Ovary (tissue), 9 donors: Measurements from ENCODE around the gene DLG1. TPM values are rescaled to one million over a fixed set of nuclear protein-coding genes. Genes with fewer than 3 reads are reported as not detected.

Experiments used
- DNase-seq, 5 donors: peaks; one replicate each; pipeline ENCODE4 v3.0.0-alpha.2; 2019 to 2020
- H3K27ac ChIP-seq, 2 donors: fragments of 200-600 bp; one replicate each; pipeline versions ENCODE4 v1.5.1 to v1.8.0; 2019 to 2022
- H3K27me3 ChIP-seq: fragments of 200-600 bp; one replicate; pipeline ENCODE4 v1.8.0; 2022
- H3K36me3 ChIP-seq: fragments of 200-600 bp; sonication (generic); one replicate; pipeline ENCODE4 v1.5.1; 2019
- H3K4me1 ChIP-seq: one replicate; pipeline ENCODE4 v1.8.1; 2013; ENCODE audit warnings: mild to moderate bottlenecking, moderate library complexity; ENCODE audit not compliant: insufficient read depth
- H3K4me3 ChIP-seq: fragments of 200-600 bp; sonication (generic); one replicate; pipeline ENCODE4 v1.5.1; 2017
- H3K9me3 ChIP-seq, 2 donors: fragments of 200-600 bp in 1 of 2; sonication (generic) in 1 of 2; one replicate each; pipeline versions ENCODE4 v1.5.1 to v1.8.1; 2013 to 2019; ENCODE audit warnings: mild to moderate bottlenecking in 1 of 2, moderate library complexity in 1 of 2
- CTCF ChIP-seq, 3 donors: fragments of 450-650 bp in 2 of 3; fragments of 200-600 bp in 1 of 3; IDR thresholded peaks; one replicate each; pipeline versions ENCODE4 v1.5.1 to v1.8.0; 2016 to 2022; ENCODE audit warnings: antibody characterized with exemption in 3 of 3, mild to moderate bottlenecking in 1 of 3
- EP300 ChIP-seq: sonication (generic); formaldehyde crosslinking; IDR thresholded peaks from one replicate; pipeline ENCODE4 v1.6.1; 2017; ENCODE audit warnings: antibody characterized with exemption
- POLR2A ChIP-seq: fragments of 450-650 bp; IDR thresholded peaks from one replicate; pipeline ENCODE4 v1.6.1; 2017; ENCODE audit warnings: antibody characterized with exemption, mild to moderate bottlenecking, moderate library complexity
- WGBS, 3 donors: extraction: QIAGEN DNeasy Blood & Tissue Kit in 1 of 3; methylation state at CpG; one replicate each; pipeline versions ENCODE4 v1.1.5 to v1.1.7; 2013 to 2017; 5-methylcytosine and 5-hydroxymethylcytosine counted together
- intact Hi-C, 4 donors: fragments of 100-400 bp; cut with DNase I; formaldehyde crosslinking; loops; one replicate each; pipeline versions ENCODE4 v1.11.0 to v1.15.1; 2022 to 2023
- polyA plus RNA-seq, 2 donors: library from polyadenylated mRNA; stranded (reverse); fragments of 200-250 nt in 1 of 2; fragments of 350-450 nt in 1 of 2; fragmentation: Illumina TruSeq in 1 of 2; extraction: RNeasy Lipid Tissue Mini Kit (QIAGEN cat#74804) in 1 of 2; gene quantifications; one replicate each; pipeline ENCODE4 v1.2.3, GENCODE V29; 2013 to 2014
- total RNA-seq, 7 donors: library from RNA; depleted of rRNA in 2 of 7; stranded (reverse); fragments of >200 nt in 2 of 7; fragmentation: NEBNext Ultra II Directional in 3 of 7; extraction: Animal tissue kit (Norgen Biotek cat#: 25700) in 3 of 7; gene quantifications; one replicate each; pipeline versions ENCODE4 v1.1.0 to v1.2.4, GENCODE V29; 2016 to 2023
- donor health status: DM: no; HTN: no; CAD: no; lungs with moderate emphysema.
- donor health status: DM: no; HTN: no; CAD: no.
- donor health status: Bipolar disorder and iron deficiency.
- donor health status: DM: yes; HTN: yes; CAD: no.
- donor health status: DM: no; HTN: no; CAD: no.
- donor health status: DM: yes; HTN: yes; CAD: no.

Gene DLG1
- total and polyA plus RNA-seq, 9 donors: 20.5 to 99.1 (median 62.5) TPM

- intact Hi-C loops: no loop called here
- no peak overlapping the region for H3K27ac ChIP-seq
- H3K27me3 ChIP-seq: no peaks in the 10 kb centered on the region
- no peak for DNase-seq
- H3K4me3 ChIP-seq: no peak overlapping the region
- peaks cover 4% of the 10 kb centered on the region for H3K4me1 ChIP-seq
- WGBS, 3 donors: 84 to 89% (median 88%) methylated on average over 6 of the region's 6 CpGs
- H3K36me3 ChIP-seq: no peaks in the 10 kb centered on the region
- no peaks in the 10 kb centered on the region for H3K9me3 ChIP-seq
- TF ChIP-seq POLR2A (no peak), CTCF (IDR thresholded peaks at IDR 0.05) (no peak), EP300 (no peak)
Measured at GRCh38 chr3:197338586-197338985, 40.2 kb upstream of the DLG1 start.

GRCh38 chr3:197337656-197338055 lies 39.2 kb upstream of the DLG1 start:
- Histone ChIP-seq H3K9me3 (no peaks in the 10 kb centered on the region), H3K4me3 (no peak overlapping the region), H3K27ac (no peak overlapping the region), H3K4me1 (peaks cover 4% of the 10 kb centered on the region), H3K36me3 (no peaks in the 10 kb centered on the region), H3K27me3 (no peaks in the 10 kb centered on the region)
- 93 to 97% (median 95%) methylated on average over 4 of the region's 4 CpGs for WGBS, 3 donors
- no peak for DNase-seq
- intact Hi-C loops: no loop called here
- no peak for TF ChIP-seq POLR2A
- no peak for TF ChIP-seq EP300
- no peak for TF ChIP-seq CTCF (IDR thresholded peaks at IDR 0.05)

GRCh38 chr3:197337214-197337613 lies 38.8 kb upstream of the DLG1 start:
- no peak overlapping the region for H3K27ac ChIP-seq
- H3K36me3 ChIP-seq: no peaks in the 10 kb centered on the region
- peaks cover 4% of the 10 kb centered on the region for H3K4me1 ChIP-seq
- no peak overlapping the region for H3K4me3 ChIP-seq
- no peaks in the 10 kb centered on the region for H3K27me3 ChIP-seq
- no peaks in the 10 kb centered on the region for H3K9me3 ChIP-seq
- no peak for DNase-seq
- WGBS, 3 donors: 93 to 96% (median 96%) methylated on average over 5 of the region's 5 CpGs
- TF ChIP-seq EP300 (no peak), CTCF (IDR thresholded peaks at IDR 0.05) (no peak), POLR2A (no peak)
- intact Hi-C loops: no loop called here

GRCh38 chr3:197336348-197336747 lies 37.9 kb upstream of the DLG1 start:
- H3K9me3 ChIP-seq: no peaks in the 10 kb centered on the region
- no peak overlapping the region for H3K27ac ChIP-seq
- H3K4me1 ChIP-seq: peaks cover 4% of the 10 kb centered on the region
- no peak for TF ChIP-seq POLR2A
- no peak for TF ChIP-seq CTCF (IDR thresholded peaks at IDR 0.05)
- TF ChIP-seq EP300: no peak
- 82% methylated on average over 4 of the region's 4 CpGs for WGBS, 3 donors
- DNase-seq: no peak
- no peaks in the 10 kb centered on the region for H3K27me3 ChIP-seq
- no peaks in the 10 kb centered on the region for H3K36me3 ChIP-seq
- intact Hi-C loops: no loop called here
- no peak overlapping the region for H3K4me3 ChIP-seq
